Nephron progenitor cell (in vitro differentiated cells): ENCODE results near the gene RNF167.

Experiments
- DNase-seq: peaks from one replicate; pipeline ENCODE4 v3.0.0; 2021
- H3K27ac Mint-ChIP-seq: 2 replicates; pipeline ENCODE4 v1.8.0; 2021; ENCODE audit warnings: mild to moderate bottlenecking, moderate library complexity, mixed read lengths
- H3K27me3 Mint-ChIP-seq: 2 replicates; pipeline ENCODE4 v1.8.0; 2021; ENCODE audit warnings: mild to moderate bottlenecking, low read depth, mixed read lengths; ENCODE audit not compliant: poor library complexity
- H3K36me3 Mint-ChIP-seq: 2 replicates; pipeline ENCODE4 v1.8.0; 2021; ENCODE audit warnings: low read depth, mixed read lengths
- H3K4me1 Mint-ChIP-seq: 2 replicates; pipeline ENCODE4 v1.8.0; 2021; ENCODE audit warnings: mixed read lengths
- H3K4me3 Mint-ChIP-seq: 2 replicates; pipeline ENCODE4 v1.8.0; 2021; ENCODE audit warnings: mild to moderate bottlenecking, moderate library complexity, mixed read lengths
- H3K9me3 Mint-ChIP-seq: 2 replicates; pipeline ENCODE4 v1.8.0; 2021; ENCODE audit warnings: mild to moderate bottlenecking, moderate library complexity, mixed read lengths
- CTCF ChIP-seq: fragments of 200-600 bp; sonication (generic); IDR thresholded peaks from 2 replicates; pipeline ENCODE4 v1.5.0; 2021; ENCODE audit warnings: antibody characterized with exemption

Gene RNF167

DNA sequence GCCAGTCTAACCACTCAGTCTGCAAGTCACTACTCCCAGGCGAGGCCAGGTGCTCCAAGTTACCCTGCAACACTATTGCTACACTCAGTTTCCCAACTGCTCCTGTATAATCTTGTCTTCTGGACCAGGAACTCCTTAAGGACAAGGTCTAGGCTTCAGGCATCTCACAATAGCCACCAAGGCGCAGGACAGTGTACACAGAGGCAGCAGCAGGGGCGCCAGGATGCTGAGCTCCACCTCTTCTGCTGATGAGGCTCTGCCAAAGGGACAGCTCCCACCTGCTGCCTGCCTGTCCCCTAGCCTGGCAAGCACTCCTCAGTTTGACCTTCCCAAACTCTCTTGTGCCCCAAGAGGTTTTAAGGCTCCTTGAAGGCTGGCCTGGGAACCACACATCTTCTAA, 3.6 kb upstream of the RNF167 start:
- no peak for DNase-seq
- Mint-ChIP-seq H3K27ac (peak overlapping the region; percentile 92), H3K9me3 (no peaks in the 10 kb centered on the region), H3K4me1 (peaks cover 38% of the 10 kb centered on the region), H3K4me3 (no peak overlapping the region), H3K36me3 (peaks cover 14% of the 10 kb centered on the region), H3K27me3 (peaks cover 9% of the 10 kb centered on the region)
- TF ChIP-seq CTCF: no peak

DNA sequence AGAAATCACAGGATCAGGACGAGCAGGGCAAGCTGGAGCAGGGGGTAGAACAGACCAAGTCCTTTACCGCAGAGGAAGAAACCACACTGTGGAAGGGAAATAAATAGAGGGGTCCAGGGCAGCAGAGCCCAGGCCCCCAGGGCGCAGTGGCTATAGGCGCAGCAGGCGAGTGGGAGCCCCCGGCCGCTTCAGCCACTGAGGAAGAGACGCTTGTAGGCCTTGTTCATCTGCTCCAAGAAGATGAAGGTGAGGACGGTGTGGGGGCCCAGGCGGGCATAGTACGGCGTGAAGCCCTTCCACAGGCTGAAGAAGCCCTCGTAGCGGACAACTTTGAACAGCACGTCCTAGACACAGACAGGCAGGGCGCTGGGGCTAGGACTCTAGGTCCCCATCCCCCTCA, 2.5 kb upstream of the RNF167 start:
- Mint-ChIP-seq H3K9me3 (no peaks in the 10 kb centered on the region), H3K4me3 (peak overlapping the region; percentile 92), H3K4me1 (peaks cover 47% of the 10 kb centered on the region), H3K36me3 (peaks cover 24% of the 10 kb centered on the region), H3K27ac (no peak overlapping the region), H3K27me3 (peaks cover 9% of the 10 kb centered on the region)
- no peak for DNase-seq
- TF ChIP-seq CTCF: no peak

GRCh38 chr17:4938069-4938491, 2.0 kb upstream of the RNF167 start:
- Mint-ChIP-seq H3K27ac (peak overlapping the region; percentile 89), H3K9me3 (no peaks in the 10 kb centered on the region)

DNA sequence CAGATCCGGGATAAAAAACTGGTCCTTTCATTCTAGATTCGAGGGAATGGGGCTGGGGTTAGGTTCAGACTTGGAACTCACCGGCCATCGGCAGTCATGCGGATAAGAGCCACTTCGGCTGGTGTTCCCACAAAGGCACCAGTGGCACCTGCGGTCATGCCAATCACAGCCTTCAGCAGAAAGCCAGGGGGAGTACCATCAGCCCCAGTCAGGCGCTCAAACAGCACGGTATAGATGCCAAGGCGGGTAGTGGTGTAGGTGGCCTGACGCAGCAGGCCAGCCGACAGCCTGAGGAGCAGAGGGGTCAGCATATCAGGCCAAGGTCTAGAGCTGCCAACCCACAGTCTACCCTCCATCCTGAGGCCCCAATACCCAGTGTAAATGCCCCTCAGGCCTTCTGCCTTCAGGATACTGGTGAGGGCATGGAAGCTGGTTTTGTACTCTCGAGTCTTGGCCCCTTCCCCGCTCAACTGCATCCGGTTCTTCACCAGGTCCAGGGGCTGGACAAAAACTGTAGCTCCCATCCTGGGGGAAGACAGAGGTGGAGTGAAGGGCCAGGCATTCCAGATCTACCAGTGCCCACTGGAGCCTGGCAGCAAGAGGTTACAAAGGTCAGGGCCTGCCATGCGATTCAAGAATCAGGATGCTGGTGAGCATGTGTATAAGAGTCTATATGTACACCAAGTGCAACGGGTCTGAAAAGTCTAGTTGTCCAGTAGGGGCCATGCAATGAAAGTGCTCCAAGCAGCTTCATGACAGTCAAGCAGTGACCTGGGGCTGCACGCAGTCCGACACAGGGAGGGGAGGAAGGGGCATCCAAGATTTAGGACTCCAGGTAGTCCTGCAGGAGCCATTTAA, 1.2 kb upstream of the RNF167 start:
- Mint-ChIP-seq H3K4me1 (peaks cover 40% of the 10 kb centered on the region), H3K27me3 (peaks cover 5% of the 10 kb centered on the region), H3K9me3 (no peaks in the 10 kb centered on the region), H3K4me3 (peak overlapping the region; percentile 92), H3K36me3 (peaks cover 31% of the 10 kb centered on the region), H3K27ac (peak overlapping the region; percentile 94)
- no peak for DNase-seq
- TF ChIP-seq CTCF: no peak

More at GRCh38 chr17:4938069-4938491, 2.0 kb upstream of the RNF167 start:
- peak overlapping the region; percentile 92 for H3K4me3 Mint-ChIP-seq
- peaks cover 28% of the 10 kb centered on the region for H3K36me3 Mint-ChIP-seq
- H3K27me3 Mint-ChIP-seq: peaks cover 5% of the 10 kb centered on the region
- no peak for DNase-seq
- H3K4me1 Mint-ChIP-seq: peaks cover 47% of the 10 kb centered on the region
- no peak for TF ChIP-seq CTCF

DNA sequence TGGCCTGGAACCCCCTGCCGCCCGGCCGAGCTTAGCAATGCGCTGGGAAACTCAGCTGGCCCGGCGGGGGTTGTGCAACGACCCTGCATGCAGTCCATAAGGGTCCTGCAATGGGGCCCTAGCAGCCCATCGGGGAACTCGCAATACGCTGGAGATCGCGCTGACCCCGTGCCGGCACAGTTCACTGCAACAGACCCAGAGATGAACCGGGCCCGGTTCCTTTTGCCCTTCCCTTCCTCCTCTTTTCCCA, 597 bp upstream of the RNF167 start:
- H3K9me3 Mint-ChIP-seq: no peaks in the 10 kb centered on the region
- TF ChIP-seq CTCF: no peak
- peaks cover 5% of the 10 kb centered on the region for H3K27me3 Mint-ChIP-seq
- H3K27ac Mint-ChIP-seq: peak overlapping the region; percentile 94
- peak; percentile 54 for DNase-seq
- peaks cover 34% of the 10 kb centered on the region for H3K4me1 Mint-ChIP-seq
- H3K4me3 Mint-ChIP-seq: peak overlapping the region; percentile 92
- H3K36me3 Mint-ChIP-seq: peaks cover 31% of the 10 kb centered on the region
